ENCODE results near the gene LDHAL6B. TPM values are rescaled to one million over a fixed set of nuclear protein-coding genes. Genes with fewer than 3 reads are reported as not detected.

Gene LDHAL6B
- total and polyA plus RNA-seq, 2 of the 8 experiments (the other 6 are each of a cell fraction or from before 2014, with no cell fraction given), result not detected

- TF ChIP-seq CHD7 (IDR thresholded peaks at IDR 0.05; ENCODE audit: insufficient replicate concordance, low read length) (no peak), CTCF (IDR thresholded peaks at IDR 0.05; ENCODE audit: control extremely low read depth in 1 of 3, insufficient read depth in 1 of 3, low read depth in 1 of 3, low read length in 3 of 3) (no peak), CBX5 (IDR thresholded peaks at IDR 0.05; ENCODE audit: low read depth, low read length) (no peak), GTF2F1 (IDR thresholded peaks at IDR 0.05; ENCODE audit: borderline replicate concordance, low read depth, low read length) (no peak), BCL11A (IDR thresholded peaks at IDR 0.05; ENCODE audit: low read depth in 2 of 2, low read length in 2 of 2) (no peak), RAD21 (IDR thresholded peaks at IDR 0.05 in 1 of 2, conservative IDR thresholded peaks at IDR 0.05 in 1 of 2; ENCODE audit: low read depth in 2 of 2, low read length in 2 of 2) (no peak)
Observed at GRCh38 chr15:59199626-59200465, 6.8 kb upstream of the LDHAL6B start (continued).

Data from H1 (cell line).